COR-L47 (cell line): Measurements from ENCODE around the gene DPM3.
"Not testable (repeated sequence)": the region's sequence is repeated elsewhere in the genome, so short reads cannot be mapped to it uniquely, and the experiment has no call there.

Experiments used
- DNase-seq: peaks from one replicate; lab custom pipeline; 2025; lab: John Stamatoyannopoulos, UW

Gene DPM3

GRCh38 chr1:155125511-155125945 lies 14.8 kb downstream of the DPM3 start:
- DNase-seq, result no peak

- DNase-seq, result no peak
Observed at GRCh38 chr1:155124503-155125463, 15.5 kb downstream of the DPM3 start.

- no peak for DNase-seq
Observed at GRCh38 chr1:155123801-155124200, 16.5 kb downstream of the DPM3 start.

GRCh38 chr1:155122308-155122707 lies 18.0 kb downstream of the DPM3 start:
- DNase-seq, result no peak

GRCh38 chr1:155121249-155121648 lies 19.1 kb downstream of the DPM3 start:
- no peak for DNase-seq

- no peak for DNase-seq
Observed at GRCh38 chr1:155120253-155120652, 20.1 kb downstream of the DPM3 start.

GRCh38 chr1:155118090-155118489 lies 22.2 kb downstream of the DPM3 start:
- not testable (repeated sequence) for DNase-seq

- peak; percentile 26 for DNase-seq
Observed at GRCh38 chr1:155117610-155118009, 22.7 kb downstream of the DPM3 start.

- DNase-seq, result no peak
Observed at GRCh38 chr1:155116113-155116764, 24.1 kb downstream of the DPM3 start.

GRCh38 chr1:155113450-155113980 lies 26.8 kb downstream of the DPM3 start:
- DNase-seq, result no peak

- no peak for DNase-seq
Observed at GRCh38 chr1:155110826-155111225, 29.5 kb downstream of the DPM3 start.

- no peak for DNase-seq
Observed at GRCh38 chr1:155110381-155110780, 29.9 kb downstream of the DPM3 start.

- DNase-seq, result no peak
Observed at GRCh38 chr1:155108296-155108695, 32.0 kb downstream of the DPM3 start.

- DNase-seq, result no peak
Observed at GRCh38 chr1:155107309-155108264, 32.7 kb downstream of the DPM3 start.

- no peak for DNase-seq
Observed at GRCh38 chr1:155106862-155107261, 33.5 kb downstream of the DPM3 start.

GRCh38 chr1:155105604-155106011 lies 34.7 kb downstream of the DPM3 start:
- DNase-seq, result no peak

GRCh38 chr1:155104605-155105534 lies 35.5 kb downstream of the DPM3 start:
- DNase-seq, result no peak

GRCh38 chr1:155103325-155103724 lies 37.0 kb downstream of the DPM3 start:
- no peak for DNase-seq

GRCh38 chr1:155099331-155099730 lies 41.0 kb downstream of the DPM3 start:
- DNase-seq, result no peak

- no peak for DNase-seq
Observed at GRCh38 chr1:155094622-155094948, 45.7 kb downstream of the DPM3 start.
